GM18868 (cell line): ENCODE data around the gene SPC25.

Experiments
- ATAC-seq: cut with Tn5 transposase; IDR thresholded peaks from one replicate; pipeline ENCODE4 v1.9.1; 2021; ENCODE audit warnings: mild to moderate bottlenecking, moderate library complexity; ENCODE audit not compliant: unreplicated experiment

SPC25 gene

DNA sequence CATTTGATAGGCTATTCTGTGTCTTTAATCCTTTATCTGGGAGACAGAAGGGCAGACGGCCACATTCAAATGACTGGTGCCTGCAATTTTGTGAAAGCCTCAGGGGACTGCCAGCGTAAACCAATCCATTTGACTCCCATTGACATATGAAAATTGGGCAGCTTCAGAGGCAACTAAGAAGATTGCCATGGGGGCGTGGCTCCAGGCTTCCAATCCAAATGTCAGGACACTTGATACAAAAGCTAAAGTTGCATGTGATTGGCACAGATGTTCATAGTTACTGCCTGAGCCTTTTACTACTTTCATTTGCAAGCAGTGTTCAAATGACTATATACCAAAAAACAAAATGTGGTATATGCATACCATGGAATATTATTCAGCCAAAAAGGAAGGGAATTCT lies 42.0 kb downstream of the SPC25 start:
- no peak for ATAC-seq

DNA sequence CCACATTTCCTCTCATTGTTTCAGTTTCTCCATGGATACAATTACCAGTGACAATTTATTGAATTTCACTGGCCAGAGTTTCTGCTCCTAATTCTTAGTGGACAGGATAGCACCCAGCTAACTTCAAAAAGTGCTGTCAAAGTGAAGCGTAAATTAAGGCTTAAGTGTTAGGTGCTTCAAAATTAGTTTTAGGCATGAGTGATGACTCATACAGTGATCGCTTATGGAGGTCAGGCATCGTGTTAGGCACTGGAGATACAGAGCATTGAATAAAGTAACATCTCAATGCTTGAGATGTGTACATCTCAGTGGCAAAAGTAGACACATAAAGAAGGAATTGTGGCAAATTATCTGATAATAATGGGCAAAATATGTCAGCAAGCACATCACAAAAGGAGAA lies 47.0 kb downstream of the SPC25 start:
- ATAC-seq, result no peak

DNA sequence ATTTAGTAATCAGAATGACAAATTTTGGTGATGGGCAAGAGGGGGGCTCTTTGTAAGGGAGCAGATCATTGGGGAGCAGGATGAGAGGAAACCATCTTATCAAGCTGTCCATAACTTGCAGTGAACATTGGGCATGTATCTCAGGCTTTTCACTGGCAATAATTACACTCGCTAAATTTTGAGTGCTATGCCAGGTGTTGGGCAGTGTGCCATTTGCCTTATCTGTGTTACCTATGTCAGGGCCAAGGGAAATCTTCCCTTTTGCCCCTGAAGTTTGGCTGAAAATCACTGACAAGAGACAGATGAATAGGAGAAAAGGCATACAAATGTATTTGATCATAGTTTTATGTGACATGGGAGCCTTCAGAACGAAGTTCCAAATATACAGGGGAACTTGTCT lies 48.8 kb downstream of the SPC25 start:
- ATAC-seq, result no peak

- ATAC-seq, result no peak
Observed at GRCh38 chr2:168835969-168836368, 54.3 kb downstream of the SPC25 start.

GRCh38 chr2:168831662-168832061 lies 58.6 kb downstream of the SPC25 start:
- no peak for ATAC-seq

GRCh38 chr2:168830958-168831357 lies 59.3 kb downstream of the SPC25 start:
- no peak for ATAC-seq

DNA sequence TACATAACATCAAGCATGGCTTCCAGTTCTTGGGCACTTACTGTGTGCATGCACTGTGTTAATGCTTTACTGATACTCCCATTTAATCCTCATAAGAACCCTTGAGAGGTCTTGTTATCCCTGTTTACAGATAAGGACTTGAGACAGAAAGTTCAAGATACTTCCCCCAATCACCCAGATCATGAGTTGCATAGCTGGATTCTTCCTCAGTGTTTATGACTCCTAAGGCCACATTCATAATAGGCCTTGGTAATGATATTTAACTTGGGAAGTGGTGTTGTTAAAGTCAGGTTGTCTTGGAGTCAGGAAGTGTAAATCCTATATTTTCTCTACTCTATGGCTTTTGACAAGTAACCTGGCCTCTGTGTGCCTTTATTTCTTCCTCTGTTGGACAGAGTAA lies 65.1 kb downstream of the SPC25 start:
- ATAC-seq, result no peak

DNA sequence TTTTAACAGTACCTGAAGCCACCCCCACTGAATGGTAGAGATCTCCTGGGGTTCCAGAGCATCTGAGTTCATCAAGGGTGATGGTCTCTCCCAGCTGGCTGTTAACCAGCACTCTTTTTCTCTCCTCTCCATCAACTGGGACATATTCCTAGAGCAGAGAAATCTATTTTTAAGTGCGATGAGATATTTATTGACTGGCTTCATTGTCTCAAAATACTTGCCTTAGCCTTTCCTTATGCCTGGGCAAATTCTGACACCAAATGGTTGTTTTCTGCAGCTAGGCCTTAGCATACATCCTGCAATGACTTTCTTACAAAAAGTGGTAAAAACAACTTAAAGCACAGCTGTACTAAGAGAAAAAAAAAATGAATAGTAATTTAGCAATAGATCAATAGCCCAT lies 68.2 kb downstream of the SPC25 start:
- ATAC-seq, result no peak

DNA sequence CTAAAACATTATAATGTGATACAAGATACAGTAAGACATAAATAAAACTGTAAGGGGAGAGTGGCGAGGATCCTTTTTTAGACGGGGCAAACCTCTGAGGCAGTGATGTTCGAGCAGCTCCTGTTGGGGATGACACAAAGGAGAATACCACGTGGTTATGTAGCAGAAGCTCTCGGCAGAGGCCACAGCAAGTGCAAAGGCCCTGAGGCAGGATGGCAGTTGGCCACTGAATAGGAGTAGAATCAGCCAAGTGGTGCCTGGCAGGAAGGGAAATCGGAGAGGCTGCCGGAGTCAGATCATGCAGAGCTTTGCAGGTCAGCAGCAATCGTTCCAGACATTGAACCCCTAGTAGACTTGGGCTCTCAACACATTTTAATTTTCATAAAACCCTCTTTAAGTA lies 68.7 kb downstream of the SPC25 start:
- no peak for ATAC-seq
